Liver (tissue), 3 donors: ENCODE data around the gene HMOX2.

ENCODE experiments used
- FOXA1 ChIP-seq: IDR thresholded peaks from 2 replicates; pipeline ENCODE4 v1.6.1; 2016; ENCODE audit warnings: antibody characterized with exemption
- GABPA ChIP-seq, 2 donors: IDR thresholded peaks in 1 of 2; conservative IDR thresholded peaks in 1 of 2; 2 replicates each; pipeline ENCODE4 v1.6.1; 2016; ENCODE audit warnings: antibody characterized with exemption in 2 of 2, mild to moderate bottlenecking in 1 of 2, moderate library complexity in 1 of 2
- MAX ChIP-seq: IDR thresholded peaks from 2 replicates; pipeline ENCODE4 v1.6.1; 2016; ENCODE audit warnings: antibody characterized with exemption
- RAD21 ChIP-seq, 2 donors: IDR thresholded peaks; 2 replicates each; pipeline ENCODE4 v1.6.1; 2016; ENCODE audit warnings: antibody characterized with exemption in 2 of 2, mild to moderate bottlenecking in 2 of 2
- RXRA ChIP-seq, 2 donors: IDR thresholded peaks; 2 replicates each; pipeline ENCODE4 v1.6.1; 2017 to 2018; ENCODE audit warnings: antibody characterized with exemption in 2 of 2, mild to moderate bottlenecking in 1 of 2
- SP1 ChIP-seq: IDR thresholded peaks from 2 replicates; pipeline ENCODE4 v1.6.1; 2018; ENCODE audit warnings: antibody characterized with exemption, mild to moderate bottlenecking
- TAF1 ChIP-seq: conservative IDR thresholded peaks from 2 replicates; pipeline ENCODE4 v1.6.1; 2016; ENCODE audit warnings: antibody characterized with exemption, mild to moderate bottlenecking
- YY1 ChIP-seq: IDR thresholded peaks from 2 replicates; pipeline ENCODE4 v1.6.1; 2016; ENCODE audit warnings: antibody characterized with exemption, mild to moderate bottlenecking
- ZBTB33 ChIP-seq: IDR thresholded peaks from 2 replicates; pipeline ENCODE4 v1.6.1; 2016; ENCODE audit warnings: antibody characterized with exemption
- TF ChIP-seq, protein P1 (sequence below): fragments of 150-350 bp; IDR thresholded peaks from 2 replicates; pipeline ENCODE4 v1.5.1; 2017; ENCODE audit warnings: improper control_type of control experiment, low read depth, low read length; ENCODE audit not compliant: missing input control
- TF ChIP-seq, protein P2 (sequence below): IDR thresholded peaks from 2 replicates; pipeline ENCODE4 v1.6.1; 2016; ENCODE audit warnings: antibody characterized with exemption, mild to moderate bottlenecking
- donor health status: healthy.
- donor health status: healthy.

DNA sequence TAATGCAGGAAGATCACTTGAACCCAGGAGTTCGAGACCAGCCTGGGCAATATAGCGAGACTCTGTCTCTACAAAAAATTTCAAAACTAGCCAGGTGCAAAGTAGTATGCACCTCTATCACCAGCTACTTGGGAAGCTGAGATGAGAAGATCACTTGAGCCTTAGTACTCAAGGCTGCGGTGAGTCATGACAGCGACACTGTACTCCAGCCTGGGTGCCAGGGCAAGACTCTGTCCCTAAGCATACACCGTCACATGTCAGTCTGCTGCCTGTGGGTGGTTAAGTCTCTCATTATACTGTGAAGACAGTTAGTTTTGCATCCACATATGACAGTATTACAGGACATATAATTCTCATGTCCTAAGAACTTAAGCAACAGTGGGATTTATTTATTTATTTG, 23.5 kb upstream of the HMOX2 start:
- TF ChIP-seq, protein P1, sequence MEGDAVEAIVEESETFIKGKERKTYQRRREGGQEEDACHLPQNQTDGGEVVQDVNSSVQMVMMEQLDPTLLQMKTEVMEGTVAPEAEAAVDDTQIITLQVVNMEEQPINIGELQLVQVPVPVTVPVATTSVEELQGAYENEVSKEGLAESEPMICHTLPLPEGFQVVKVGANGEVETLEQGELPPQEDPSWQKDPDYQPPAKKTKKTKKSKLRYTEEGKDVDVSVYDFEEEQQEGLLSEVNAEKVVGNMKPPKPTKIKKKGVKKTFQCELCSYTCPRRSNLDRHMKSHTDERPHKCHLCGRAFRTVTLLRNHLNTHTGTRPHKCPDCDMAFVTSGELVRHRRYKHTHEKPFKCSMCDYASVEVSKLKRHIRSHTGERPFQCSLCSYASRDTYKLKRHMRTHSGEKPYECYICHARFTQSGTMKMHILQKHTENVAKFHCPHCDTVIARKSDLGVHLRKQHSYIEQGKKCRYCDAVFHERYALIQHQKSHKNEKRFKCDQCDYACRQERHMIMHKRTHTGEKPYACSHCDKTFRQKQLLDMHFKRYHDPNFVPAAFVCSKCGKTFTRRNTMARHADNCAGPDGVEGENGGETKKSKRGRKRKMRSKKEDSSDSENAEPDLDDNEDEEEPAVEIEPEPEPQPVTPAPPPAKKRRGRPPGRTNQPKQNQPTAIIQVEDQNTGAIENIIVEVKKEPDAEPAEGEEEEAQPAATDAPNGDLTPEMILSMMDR: no peak
- TF ChIP-seq, protein P2, sequence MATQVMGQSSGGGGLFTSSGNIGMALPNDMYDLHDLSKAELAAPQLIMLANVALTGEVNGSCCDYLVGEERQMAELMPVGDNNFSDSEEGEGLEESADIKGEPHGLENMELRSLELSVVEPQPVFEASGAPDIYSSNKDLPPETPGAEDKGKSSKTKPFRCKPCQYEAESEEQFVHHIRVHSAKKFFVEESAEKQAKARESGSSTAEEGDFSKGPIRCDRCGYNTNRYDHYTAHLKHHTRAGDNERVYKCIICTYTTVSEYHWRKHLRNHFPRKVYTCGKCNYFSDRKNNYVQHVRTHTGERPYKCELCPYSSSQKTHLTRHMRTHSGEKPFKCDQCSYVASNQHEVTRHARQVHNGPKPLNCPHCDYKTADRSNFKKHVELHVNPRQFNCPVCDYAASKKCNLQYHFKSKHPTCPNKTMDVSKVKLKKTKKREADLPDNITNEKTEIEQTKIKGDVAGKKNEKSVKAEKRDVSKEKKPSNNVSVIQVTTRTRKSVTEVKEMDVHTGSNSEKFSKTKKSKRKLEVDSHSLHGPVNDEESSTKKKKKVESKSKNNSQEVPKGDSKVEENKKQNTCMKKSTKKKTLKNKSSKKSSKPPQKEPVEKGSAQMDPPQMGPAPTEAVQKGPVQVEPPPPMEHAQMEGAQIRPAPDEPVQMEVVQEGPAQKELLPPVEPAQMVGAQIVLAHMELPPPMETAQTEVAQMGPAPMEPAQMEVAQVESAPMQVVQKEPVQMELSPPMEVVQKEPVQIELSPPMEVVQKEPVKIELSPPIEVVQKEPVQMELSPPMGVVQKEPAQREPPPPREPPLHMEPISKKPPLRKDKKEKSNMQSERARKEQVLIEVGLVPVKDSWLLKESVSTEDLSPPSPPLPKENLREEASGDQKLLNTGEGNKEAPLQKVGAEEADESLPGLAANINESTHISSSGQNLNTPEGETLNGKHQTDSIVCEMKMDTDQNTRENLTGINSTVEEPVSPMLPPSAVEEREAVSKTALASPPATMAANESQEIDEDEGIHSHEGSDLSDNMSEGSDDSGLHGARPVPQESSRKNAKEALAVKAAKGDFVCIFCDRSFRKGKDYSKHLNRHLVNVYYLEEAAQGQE: no peak
- no peak for TF ChIP-seq RAD21 (IDR thresholded peaks at IDR 0.05)
- TF ChIP-seq YY1: no peak
- TF ChIP-seq MAX: no peak
- TF ChIP-seq RXRA (IDR thresholded peaks at IDR 0.05): no peak
- TF ChIP-seq ZBTB33: no peak
- no peak for TF ChIP-seq TAF1
- no peak for TF ChIP-seq FOXA1
- TF ChIP-seq GABPA (IDR thresholded peaks at IDR 0.05 in 1 of 2, conservative IDR thresholded peaks at IDR 0.05 in 1 of 2): no peak
- no peak for TF ChIP-seq SP1
